HAP-1 (cell line): ENCODE data around the gene DNAJC10.
"Not testable (repeated sequence)": the region's sequence is repeated elsewhere in the genome, so short reads cannot be mapped to it uniquely, and the experiment has no call there.

Experiments
- DNase-seq, 2 experiments: peaks; one replicate each; pipeline ENCODE4 v3.0.0-alpha.2; 2016 to 2020; ENCODE audit warnings: low spot score in 2 of 2
- H3K27me3 ChIP-seq: fragments of 250-450 bp; sonication (Bioruptor Pico); 2 replicates; pipeline ENCODE4 v1.5.1; 2020; ENCODE audit warnings: low read depth, mild to moderate bottlenecking, moderate library complexity
- H3K36me3 ChIP-seq: fragments of 250-450 bp; sonication (Bioruptor Pico); replicated peaks from 2 replicates; pipeline ENCODE4 v1.5.1; 2020; ENCODE audit warnings: mild to moderate bottlenecking
- H3K4me1 ChIP-seq: fragments of 250-450 bp; sonication (Bioruptor Pico); 2 replicates; pipeline ENCODE4 v1.5.1; 2020; ENCODE audit warnings: mild to moderate bottlenecking
- H3K4me3 ChIP-seq: fragments of 250-450 bp; sonication (Bioruptor Pico); 2 replicates; pipeline ENCODE4 v1.5.1; 2020; ENCODE audit warnings: mild to moderate bottlenecking, moderate library complexity
- H3K9me3 ChIP-seq: fragments of 250-450 bp; sonication (Bioruptor Pico); 2 replicates; pipeline ENCODE4 v1.5.1; 2020; ENCODE audit warnings: mild to moderate bottlenecking, moderate library complexity
- in situ Hi-C: fragments of 300-500 bp; cut with MboI; formaldehyde crosslinking; loops from 3 replicates; pipeline ENCODE4 v1.14.3; 2020; ENCODE audit warnings: low sequenced_read_pairs, inconsistent platforms, mixed read lengths

Gene DNAJC10

GRCh38 chr2:182781099-182781498 is 65.0 kb downstream of the DNAJC10 start:
- H3K4me3 ChIP-seq, H3K36me3 ChIP-seq, H3K4me1 ChIP-seq, H3K9me3 ChIP-seq, H3K27me3 ChIP-seq, in situ Hi-C loops, DNase-seq: not testable (repeated sequence)

GRCh38 chr2:182782686-182783085 is 66.6 kb downstream of the DNAJC10 start:
- H3K4me3 ChIP-seq, H3K9me3 ChIP-seq, in situ Hi-C loops, H3K36me3 ChIP-seq, DNase-seq, H3K4me1 ChIP-seq, H3K27me3 ChIP-seq: not testable (repeated sequence)

GRCh38 chr2:182784058-182784706 is 68.1 kb downstream of the DNAJC10 start:
- no peak for DNase-seq
- no peaks in the 10 kb centered on the region for H3K9me3 ChIP-seq
- in situ Hi-C loops: no loop called here
- H3K27me3 ChIP-seq: no peaks in the 10 kb centered on the region
- no peaks in the 10 kb centered on the region; the same call in 1 of the 2 replicates for H3K4me1 ChIP-seq
- no peaks in the 10 kb centered on the region for H3K36me3 ChIP-seq
- H3K4me3 ChIP-seq: no peak overlapping the region

GRCh38 chr2:182784777-182785176 is 68.7 kb downstream of the DNAJC10 start:
- H3K9me3 ChIP-seq: no peaks in the 10 kb centered on the region
- H3K36me3 ChIP-seq: no peaks in the 10 kb centered on the region
- no peak overlapping the region for H3K4me3 ChIP-seq
- DNase-seq: peak in 1 of 2 experiments; percentile 64
- no peaks in the 10 kb centered on the region for H3K27me3 ChIP-seq
- in situ Hi-C loops: no loop called here
- no peaks in the 10 kb centered on the region; the same call in 1 of the 2 replicates for H3K4me1 ChIP-seq

- DNase-seq: no peak
- in situ Hi-C loops: no loop called here
These were observed 76.4 kb downstream of the DNAJC10 start for GRCh38 chr2:182792441-182792840.

GRCh38 chr2:182798736-182799135 is 82.7 kb downstream of the DNAJC10 start:
- in situ Hi-C loops: no loop called here
- no peak for DNase-seq
- no peak overlapping the region for H3K4me3 ChIP-seq
- H3K36me3 ChIP-seq: no peaks in the 10 kb centered on the region
- no peaks in the 10 kb centered on the region for H3K9me3 ChIP-seq
- peaks cover 3% of the 10 kb centered on the region; the same call in 1 of the 2 replicates for H3K4me1 ChIP-seq
- no peaks in the 10 kb centered on the region for H3K27me3 ChIP-seq

More at GRCh38 chr2:182792441-182792840, 76.4 kb downstream of the DNAJC10 start:
- H3K4me1 ChIP-seq: no peaks in the 10 kb centered on the region; the same call in 1 of the 2 replicates
- H3K4me3 ChIP-seq: no peak overlapping the region
- H3K36me3 ChIP-seq: no peaks in the 10 kb centered on the region
- H3K27me3 ChIP-seq: no peaks in the 10 kb centered on the region
- H3K9me3 ChIP-seq: no peaks in the 10 kb centered on the region

- Histone ChIP-seq H3K4me3 (no peak overlapping the region), H3K36me3 (no peaks in the 10 kb centered on the region), H3K27me3 (no peaks in the 10 kb centered on the region), H3K4me1 (no peaks in the 10 kb centered on the region), H3K9me3 (no peaks in the 10 kb centered on the region)
- in situ Hi-C loops: no loop called here
- DNase-seq: no peak
These were observed 88.1 kb downstream of the DNAJC10 start for GRCh38 chr2:182804128-182804527.

GRCh38 chr2:182807319-182807718 is 91.3 kb downstream of the DNAJC10 start:
- Histone ChIP-seq H3K36me3 (no peaks in the 10 kb centered on the region), H3K9me3 (no peaks in the 10 kb centered on the region), H3K4me1 (no peaks in the 10 kb centered on the region), H3K4me3 (no peak overlapping the region), H3K27me3 (no peaks in the 10 kb centered on the region)
- in situ Hi-C loops: no loop called here
- no peak for DNase-seq

GRCh38 chr2:182810087-182810486 is 94.0 kb downstream of the DNAJC10 start:
- Histone ChIP-seq H3K4me1 (no peaks in the 10 kb centered on the region), H3K9me3 (no peaks in the 10 kb centered on the region), H3K36me3 (no peaks in the 10 kb centered on the region), H3K27me3 (no peaks in the 10 kb centered on the region), H3K4me3 (no peak overlapping the region)
- in situ Hi-C loops: no loop called here
- DNase-seq: no peak

GRCh38 chr2:182814380-182814779 is 98.3 kb downstream of the DNAJC10 start:
- Histone ChIP-seq H3K36me3 (no peaks in the 10 kb centered on the region), H3K27me3 (no peaks in the 10 kb centered on the region), H3K4me3 (no peak overlapping the region), H3K9me3 (no peaks in the 10 kb centered on the region), H3K4me1 (peaks cover 26% of the 10 kb centered on the region)
- in situ Hi-C loops: no loop called here
- DNase-seq: no peak

GRCh38 chr2:182814804-182815203 is 98.7 kb downstream of the DNAJC10 start:
- H3K36me3 ChIP-seq: no peaks in the 10 kb centered on the region
- H3K9me3 ChIP-seq: no peaks in the 10 kb centered on the region
- in situ Hi-C loops: no loop called here
- no peaks in the 10 kb centered on the region for H3K27me3 ChIP-seq
- peaks cover 31% of the 10 kb centered on the region for H3K4me1 ChIP-seq
- no peak overlapping the region for H3K4me3 ChIP-seq
- DNase-seq: no peak

GRCh38 chr2:182816866-182817265 is 100.8 kb downstream of the DNAJC10 start:
- no peaks in the 10 kb centered on the region for H3K27me3 ChIP-seq
- H3K9me3 ChIP-seq: no peaks in the 10 kb centered on the region
- no peak overlapping the region for H3K4me3 ChIP-seq
- peaks cover 36% of the 10 kb centered on the region for H3K4me1 ChIP-seq
- in situ Hi-C loops: no loop called here
- no peaks in the 10 kb centered on the region for H3K36me3 ChIP-seq
- no peak for DNase-seq

GRCh38 chr2:182817558-182817957 is 101.5 kb downstream of the DNAJC10 start:
- no peaks in the 10 kb centered on the region for H3K9me3 ChIP-seq
- H3K36me3 ChIP-seq: no peaks in the 10 kb centered on the region
- in situ Hi-C loops: no loop called here
- no peak for DNase-seq
- peaks cover 43% of the 10 kb centered on the region for H3K4me1 ChIP-seq
- no peaks in the 10 kb centered on the region for H3K27me3 ChIP-seq
- no peak overlapping the region for H3K4me3 ChIP-seq

GRCh38 chr2:182818501-182818900 is 102.4 kb downstream of the DNAJC10 start:
- peak; percentile 29 to 93 for DNase-seq
- in situ Hi-C loops: no loop called here
- no peaks in the 10 kb centered on the region for H3K9me3 ChIP-seq
- no peak overlapping the region for H3K4me3 ChIP-seq
- peaks cover 50% of the 10 kb centered on the region for H3K4me1 ChIP-seq
- no peaks in the 10 kb centered on the region for H3K36me3 ChIP-seq
- no peaks in the 10 kb centered on the region for H3K27me3 ChIP-seq

- no peak overlapping the region for H3K4me3 ChIP-seq
- DNase-seq: peak; percentile 82 to 99
- no peaks in the 10 kb centered on the region for H3K27me3 ChIP-seq
- no peaks in the 10 kb centered on the region for H3K36me3 ChIP-seq
- in situ Hi-C loops: no loop called here
- H3K4me1 ChIP-seq: peaks cover 51% of the 10 kb centered on the region
- H3K9me3 ChIP-seq: no peaks in the 10 kb centered on the region
These were observed 102.9 kb downstream of the DNAJC10 start for GRCh38 chr2:182818925-182819324.
